GM18909 (cell line): ENCODE results near the gene DCLK2.
"Not testable (repeated sequence)": the region's sequence is repeated elsewhere in the genome, so short reads cannot be mapped to it uniquely, and the experiment has no call there.

Experiments used
- ATAC-seq: cut with Tn5 transposase; IDR thresholded peaks from one replicate; pipeline ENCODE4 v1.9.1; 2021; ENCODE audit warnings: mild to moderate bottlenecking; ENCODE audit not compliant: unreplicated experiment, poor library complexity

DCLK2 gene

GRCh38 chr4:150192986-150193385, 114.7 kb downstream of the DCLK2 start:
- ATAC-seq: no peak

GRCh38 chr4:150197256-150197655, 119.0 kb downstream of the DCLK2 start:
- ATAC-seq: not testable (repeated sequence)

GRCh38 chr4:150199056-150199455, 120.8 kb downstream of the DCLK2 start:
- no peak for ATAC-seq

GRCh38 chr4:150205016-150205415, 126.8 kb downstream of the DCLK2 start:
- no peak for ATAC-seq

GRCh38 chr4:150206265-150206664, 128.0 kb downstream of the DCLK2 start:
- no peak for ATAC-seq

GRCh38 chr4:150206954-150207353, 128.7 kb downstream of the DCLK2 start:
- no peak for ATAC-seq

- no peak for ATAC-seq
Measured at GRCh38 chr4:150207871-150208270, 129.6 kb downstream of the DCLK2 start.

- ATAC-seq: no peak
Measured at GRCh38 chr4:150209140-150209829, 131.0 kb downstream of the DCLK2 start.

- ATAC-seq: no peak
Measured at GRCh38 chr4:150211016-150211415, 132.8 kb downstream of the DCLK2 start.

GRCh38 chr4:150211799-150212445, 133.7 kb downstream of the DCLK2 start:
- no peak for ATAC-seq

GRCh38 chr4:150212485-150212884, 134.2 kb downstream of the DCLK2 start:
- no peak for ATAC-seq

- ATAC-seq: peak; percentile 58
Measured at GRCh38 chr4:150212927-150213326, 134.7 kb downstream of the DCLK2 start.

GRCh38 chr4:150215601-150216000, 137.4 kb downstream of the DCLK2 start:
- ATAC-seq: no peak

- ATAC-seq: no peak
Measured at GRCh38 chr4:150216726-150217125, 138.5 kb downstream of the DCLK2 start.

- ATAC-seq: no peak
Measured at GRCh38 chr4:150217192-150217591, 138.9 kb downstream of the DCLK2 start.

- ATAC-seq: no peak
Measured at GRCh38 chr4:150217808-150218207, 139.6 kb downstream of the DCLK2 start.

GRCh38 chr4:150218447-150218846, 140.2 kb downstream of the DCLK2 start:
- ATAC-seq: no peak

- no peak for ATAC-seq
Measured at GRCh38 chr4:150219841-150220240, 141.6 kb downstream of the DCLK2 start.

- ATAC-seq: no peak
Measured at GRCh38 chr4:150224896-150225591, 146.8 kb downstream of the DCLK2 start.

- ATAC-seq: no peak
Measured at GRCh38 chr4:150229520-150229919, 151.3 kb downstream of the DCLK2 start.

GRCh38 chr4:150230561-150230960, 152.3 kb downstream of the DCLK2 start:
- ATAC-seq: no peak
